ENCODE data around the gene COPE. TPM values are rescaled to one million over a fixed set of nuclear protein-coding genes. Genes with fewer than 3 reads are reported as not detected.
"Not testable (repeated sequence)": the region's sequence is repeated elsewhere in the genome, so short reads cannot be mapped to it uniquely, and the experiment has no call there.

COPE gene
- total RNA-seq, 4 donors from 2014 or later, result 112 to 223 (median 208) TPM

- 82% methylated on average over 14 of the region's 29 CpGs for WGBS
- no peak overlapping the region for H3K4me3 ChIP-seq
- peaks cover 64% of the 10 kb centered on the region for H3K36me3 ChIP-seq
- no peak overlapping the region for H3K27ac ChIP-seq
- H3K9me3 ChIP-seq, result no peaks in the 10 kb centered on the region
- peak in 1 of 2 donors; percentile 60 for DNase-seq (ENCODE audit: low spot score in 2 of 2)
- no peak for TF ChIP-seq POLR2A (IDR thresholded peaks at IDR 0.05)
- no peak for TF ChIP-seq EP300 (IDR thresholded peaks at IDR 0.05)
- TF ChIP-seq CTCF (IDR thresholded peaks at IDR 0.05), result no peak
- no peak for TF ChIP-seq POLR2AphosphoS5 (IDR thresholded peaks at IDR 0.05)
- no peaks in the 10 kb centered on the region for H3K27me3 ChIP-seq
- peaks cover 31% of the 10 kb centered on the region for H3K4me1 ChIP-seq
Measured at GRCh38 chr19:18922228-18922985, 3.2 kb upstream of the COPE start.

- Histone ChIP-seq H3K9me3 (no peaks in the 10 kb centered on the region), H3K4me1 (peaks cover 32% of the 10 kb centered on the region), H3K27me3 (no peaks in the 10 kb centered on the region), H3K4me3 (no peak overlapping the region), H3K27ac (no peak overlapping the region), H3K36me3 (peaks cover 56% of the 10 kb centered on the region)
- TF ChIP-seq EP300 (IDR thresholded peaks at IDR 0.05) (no peak), POLR2AphosphoS5 (IDR thresholded peaks at IDR 0.05) (no peak), CTCF (IDR thresholded peaks at IDR 0.05) (no peak), POLR2A (IDR thresholded peaks at IDR 0.05) (no peak)
- WGBS, result 94% methylated on average over 11 of the region's 17 CpGs
- DNase-seq (ENCODE audit: low spot score in 2 of 2), result peak in 1 of 2 donors; percentile 62
Measured at GRCh38 chr19:18921593-18921992, 2.4 kb upstream of the COPE start.

- Histone ChIP-seq H3K4me3 (peak overlapping the region; percentile 96), H3K9me3 (no peaks in the 10 kb centered on the region), H3K4me1 (peaks cover 32% of the 10 kb centered on the region), H3K27me3 (no peaks in the 10 kb centered on the region), H3K27ac (no peak overlapping the region), H3K36me3 (peaks cover 51% of the 10 kb centered on the region)
- TF ChIP-seq POLR2AphosphoS5 (IDR thresholded peaks at IDR 0.05), result no peak
- no peak for TF ChIP-seq POLR2A (IDR thresholded peaks at IDR 0.05)
- TF ChIP-seq EP300 (IDR thresholded peaks at IDR 0.05), result no peak
- no peak for TF ChIP-seq CTCF (IDR thresholded peaks at IDR 0.05)
- WGBS, result 65% methylated on average over 6 of the region's 9 CpGs
- DNase-seq (ENCODE audit: low spot score in 2 of 2), result no peak
Measured at GRCh38 chr19:18920400-18920799, 1.2 kb upstream of the COPE start.

GRCh38 chr19:18919900-18920214 lies 670 bp upstream of the COPE start:
- no peaks in the 10 kb centered on the region for H3K27me3 ChIP-seq
- 0% methylated on average over 6 of the region's 15 CpGs for WGBS
- no peak for DNase-seq (ENCODE audit: low spot score in 2 of 2)
- peak overlapping the region; percentile 96 for H3K4me3 ChIP-seq
- H3K9me3 ChIP-seq, result no peaks in the 10 kb centered on the region
- peaks cover 51% of the 10 kb centered on the region for H3K36me3 ChIP-seq
- H3K27ac ChIP-seq, result peak overlapping the region; percentile 94
- no peak for TF ChIP-seq CTCF (IDR thresholded peaks at IDR 0.05)
- TF ChIP-seq POLR2AphosphoS5 (IDR thresholded peaks at IDR 0.05), result no peak
- TF ChIP-seq POLR2A (IDR thresholded peaks at IDR 0.05), result no peak
- no peak for TF ChIP-seq EP300 (IDR thresholded peaks at IDR 0.05)
- H3K4me1 ChIP-seq, result peaks cover 32% of the 10 kb centered on the region

- H3K9me3 ChIP-seq; DNase-seq (ENCODE audit: low spot score in 2 of 2); H3K27ac ChIP-seq; H3K27me3 ChIP-seq: not testable (repeated sequence)
- Histone ChIP-seq H3K4me3 (peak overlapping the region; percentile 96), H3K4me1 (peaks cover 32% of the 10 kb centered on the region), H3K36me3 (peaks cover 46% of the 10 kb centered on the region)
- WGBS, result 80% methylated on average over 9 of the region's 9 CpGs
Measured at GRCh38 chr19:18917593-18917992, 1.6 kb downstream of the COPE start.

GRCh38 chr19:18915639-18916038 lies 3.5 kb downstream of the COPE start:
- WGBS, result 50% methylated on average over 5 of the region's 5 CpGs
- no peak for DNase-seq (ENCODE audit: low spot score in 2 of 2)
- H3K9me3 ChIP-seq, result no peaks in the 10 kb centered on the region
- peaks cover 22% of the 10 kb centered on the region for H3K4me1 ChIP-seq
- no peaks in the 10 kb centered on the region for H3K27me3 ChIP-seq
- no peak overlapping the region for H3K27ac ChIP-seq
- peaks cover 40% of the 10 kb centered on the region for H3K36me3 ChIP-seq
- H3K4me3 ChIP-seq, result no peak overlapping the region
- TF ChIP-seq POLR2A (IDR thresholded peaks at IDR 0.05) (no peak), CTCF (IDR thresholded peaks at IDR 0.05) (no peak), EP300 (IDR thresholded peaks at IDR 0.05) (no peak), POLR2AphosphoS5 (IDR thresholded peaks at IDR 0.05) (no peak)

Measured in suprapubic skin (tissue), 4 donors.